GM12801 (cell line): ENCODE measurements around the gene PRKCE.

Source experiments
- TF ChIP-seq, protein P1 (sequence below): IDR thresholded peaks from one replicate; pipeline ENCODE4 v1.5.1; 2011; ENCODE audit warnings: control low read depth; ENCODE audit not compliant: insufficient read length; ENCODE audit errors: extremely low read depth

The PRKCE gene

DNA sequence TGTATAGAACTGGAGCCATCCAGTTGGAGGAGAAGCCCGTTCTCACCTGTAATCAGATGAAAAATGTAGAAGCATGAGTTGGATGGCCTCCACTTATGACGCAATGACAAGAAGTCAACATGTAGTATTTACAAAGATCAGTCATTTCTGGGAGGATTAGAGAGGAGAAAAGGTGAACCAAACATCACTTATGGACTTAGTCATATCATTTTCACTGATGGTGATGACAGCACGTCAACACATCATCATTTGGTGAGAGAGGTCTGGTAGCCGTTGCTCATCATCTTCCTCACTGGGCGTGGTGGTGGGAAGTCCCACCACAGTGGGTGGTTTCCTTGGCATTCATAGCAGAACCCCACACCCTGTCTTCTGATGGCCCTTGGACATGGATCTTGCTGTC is 381.5 kb downstream of the PRKCE start:
- TF ChIP-seq, protein P1, sequence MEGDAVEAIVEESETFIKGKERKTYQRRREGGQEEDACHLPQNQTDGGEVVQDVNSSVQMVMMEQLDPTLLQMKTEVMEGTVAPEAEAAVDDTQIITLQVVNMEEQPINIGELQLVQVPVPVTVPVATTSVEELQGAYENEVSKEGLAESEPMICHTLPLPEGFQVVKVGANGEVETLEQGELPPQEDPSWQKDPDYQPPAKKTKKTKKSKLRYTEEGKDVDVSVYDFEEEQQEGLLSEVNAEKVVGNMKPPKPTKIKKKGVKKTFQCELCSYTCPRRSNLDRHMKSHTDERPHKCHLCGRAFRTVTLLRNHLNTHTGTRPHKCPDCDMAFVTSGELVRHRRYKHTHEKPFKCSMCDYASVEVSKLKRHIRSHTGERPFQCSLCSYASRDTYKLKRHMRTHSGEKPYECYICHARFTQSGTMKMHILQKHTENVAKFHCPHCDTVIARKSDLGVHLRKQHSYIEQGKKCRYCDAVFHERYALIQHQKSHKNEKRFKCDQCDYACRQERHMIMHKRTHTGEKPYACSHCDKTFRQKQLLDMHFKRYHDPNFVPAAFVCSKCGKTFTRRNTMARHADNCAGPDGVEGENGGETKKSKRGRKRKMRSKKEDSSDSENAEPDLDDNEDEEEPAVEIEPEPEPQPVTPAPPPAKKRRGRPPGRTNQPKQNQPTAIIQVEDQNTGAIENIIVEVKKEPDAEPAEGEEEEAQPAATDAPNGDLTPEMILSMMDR = no peak

DNA sequence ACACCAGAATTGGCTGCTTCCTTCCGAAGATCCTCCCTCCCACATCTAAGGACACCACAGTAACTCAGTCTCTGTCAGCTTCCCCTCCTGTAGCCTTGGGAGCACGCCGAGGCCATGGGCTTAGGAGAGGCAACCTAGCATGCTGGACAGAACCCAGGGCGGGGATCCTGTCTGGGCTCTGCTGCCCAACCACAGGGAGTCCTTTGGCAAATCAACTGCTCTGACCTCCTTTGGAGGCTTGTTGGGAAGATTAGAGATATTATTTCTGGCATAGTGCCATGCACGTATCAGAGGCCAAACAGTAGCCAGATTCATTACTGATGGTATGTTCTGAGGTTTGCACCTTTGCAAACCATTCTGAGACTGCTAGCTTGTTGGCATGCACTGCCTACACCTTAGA is 383.1 kb downstream of the PRKCE start:
- TF ChIP-seq, protein P1 = no peak

DNA sequence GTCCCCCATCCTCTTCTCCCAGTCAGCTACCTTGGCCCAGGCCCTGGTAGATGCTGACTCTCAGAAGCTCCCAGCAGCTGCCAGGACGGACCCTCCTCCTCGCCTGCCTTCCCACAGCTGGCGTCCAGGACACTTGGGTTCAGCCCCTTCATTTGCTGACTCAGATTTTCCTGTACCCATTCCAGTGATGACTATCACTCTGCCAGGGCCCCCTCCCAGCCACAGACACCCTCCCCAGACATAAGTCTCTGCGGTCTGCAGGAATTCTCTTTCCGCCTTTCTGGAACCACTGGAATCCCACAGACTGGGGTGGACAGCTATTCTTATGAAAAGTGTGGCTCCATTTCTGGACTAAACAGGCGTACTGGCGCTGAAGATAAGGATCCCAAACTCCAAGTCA is 385.5 kb downstream of the PRKCE start:
- TF ChIP-seq, protein P1 = no peak

DNA sequence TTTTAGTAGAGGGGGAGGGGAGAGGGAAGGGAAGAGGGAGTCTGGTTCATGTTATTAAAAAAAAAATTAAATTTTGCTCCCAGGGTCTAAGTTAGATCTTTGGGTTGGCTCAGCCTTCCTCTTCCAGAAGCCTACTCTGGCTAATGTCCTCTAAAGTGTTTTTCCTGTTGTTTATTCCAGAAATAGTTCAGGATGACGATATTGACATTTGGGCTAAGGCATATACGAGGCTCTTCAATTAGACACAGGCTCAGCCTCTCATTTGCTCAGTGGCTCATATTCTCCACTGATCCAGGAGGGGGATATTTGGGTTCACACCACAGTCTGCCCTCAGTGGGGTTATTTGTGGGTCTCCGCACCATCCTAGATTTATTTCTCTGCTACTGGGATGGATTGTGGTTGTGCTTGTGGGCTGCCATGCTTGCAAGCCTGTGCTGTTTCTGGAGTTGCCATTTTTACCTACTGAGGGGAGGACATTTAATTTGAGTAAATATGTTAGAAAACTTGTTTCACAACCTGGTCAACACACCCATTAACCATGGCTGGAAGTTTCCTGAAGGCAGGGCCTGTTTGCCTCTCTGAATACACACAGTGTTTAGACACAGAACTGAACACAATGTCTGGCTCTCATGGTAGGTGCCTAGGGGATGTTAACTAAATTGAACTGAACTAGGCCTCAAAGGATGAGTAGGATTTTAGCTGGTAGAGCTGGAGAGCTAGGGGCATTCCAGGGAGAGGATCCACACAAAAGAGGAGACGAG is 388.2 kb downstream of the PRKCE start:
- TF ChIP-seq, protein P1 = no peak

DNA sequence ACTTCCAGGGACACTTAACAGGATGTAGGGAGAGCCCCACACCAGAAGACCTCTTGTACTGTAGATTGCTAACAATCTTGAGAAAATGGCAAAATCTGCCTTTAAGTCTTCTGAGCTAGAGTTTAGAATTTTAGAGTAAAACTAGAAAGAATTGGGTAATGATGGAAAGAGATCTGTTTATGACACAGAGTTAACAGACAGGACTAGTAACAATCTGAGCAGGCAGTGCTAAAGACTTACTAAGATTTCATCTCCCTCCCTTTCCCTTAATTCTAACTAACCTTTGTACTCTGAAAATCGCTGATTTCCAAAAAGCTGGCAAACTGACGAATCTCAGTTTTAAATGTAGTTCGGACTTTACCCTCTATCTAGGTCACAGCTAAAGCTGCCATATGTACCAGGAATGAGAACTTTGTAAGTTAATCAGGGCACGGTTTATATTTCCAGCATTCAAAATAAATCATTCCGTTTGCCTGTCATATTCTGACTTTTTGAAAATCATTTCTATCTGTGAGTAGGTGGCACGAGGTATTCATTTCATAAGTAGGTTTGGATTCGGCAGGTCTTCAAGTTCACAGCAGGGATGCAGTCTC is 389.2 kb downstream of the PRKCE start:
- TF ChIP-seq, protein P1 = no peak

DNA sequence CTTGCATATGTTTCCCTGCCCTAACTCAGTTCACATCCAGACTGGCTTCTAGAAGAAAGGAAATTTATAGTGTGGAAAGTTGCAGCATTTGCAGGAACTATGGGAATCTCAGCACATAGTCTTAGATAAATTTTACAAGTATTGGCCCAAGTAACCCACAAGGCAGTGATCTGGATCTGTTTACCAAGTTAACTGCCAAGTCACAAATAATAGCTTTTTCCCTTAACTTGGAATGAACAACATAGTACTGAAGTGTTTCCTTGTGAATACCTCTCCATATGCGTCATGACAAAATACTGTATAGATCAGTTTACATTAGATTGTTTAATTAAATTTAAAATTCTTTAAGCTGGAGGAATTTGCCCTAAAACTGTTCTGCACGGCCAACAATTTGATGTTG is 390.0 kb downstream of the PRKCE start:
- TF ChIP-seq, protein P1 = no peak

DNA sequence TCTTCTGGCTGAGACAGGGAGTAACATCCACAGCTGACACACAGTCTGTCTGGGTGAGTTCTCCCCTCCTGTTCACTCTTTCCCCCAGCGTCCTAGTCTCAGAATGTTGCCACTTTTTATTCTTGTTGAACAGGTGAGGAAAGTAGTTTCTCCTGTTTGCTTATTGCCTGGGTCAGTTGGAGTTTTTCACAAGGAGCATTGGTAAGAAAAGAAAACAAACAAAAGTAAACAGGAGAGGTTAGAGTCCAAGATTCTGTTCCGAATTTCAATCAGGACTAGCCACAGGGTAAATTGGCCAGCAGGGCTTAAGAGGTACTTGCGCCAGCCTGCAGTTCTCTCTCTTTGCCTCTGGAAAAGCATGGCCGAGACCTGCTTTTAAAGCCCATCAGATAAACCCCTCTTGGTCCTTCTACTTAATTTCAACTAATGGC is 390.7 kb downstream of the PRKCE start:
- TF ChIP-seq, protein P1 = no peak
